ENCODE results near the gene SLC22A25. TPM values are rescaled to one million over a fixed set of nuclear protein-coding genes. Genes with fewer than 3 reads are reported as not detected.

SLC22A25 gene
- not detected for total RNA-seq

GRCh38 chr11:63243533-63243932 lies at the start of gene SLC22A25:
SLC22A25 (minus strand) TSS chr11:63243599; CDS start chr11:63229652, 13,947 bp downstream.

Other genes starting within 250 kb of the SLC22A25 start
- not detected for gene SLC22A8, start 227.8 kb downstream of the SLC22A25 start, total RNA-seq
- gene SLC22A24, start 99.4 kb downstream of the SLC22A25 start, total RNA-seq, result not detected
- gene SLC22A9, start 126.2 kb upstream of the SLC22A25 start, total RNA-seq, result not detected
- gene PLAAT5, start 247.6 kb upstream of the SLC22A25 start, total RNA-seq, result not detected